GM23338 (cell line): ENCODE results near the gene BAIAP2. TPM values are rescaled to one million over a fixed set of nuclear protein-coding genes. Genes with fewer than 3 reads are reported as not detected.

ENCODE experiments used
- ATAC-seq: fragments of 200-7000 bp; cut with Tn5 transposase; 3 replicates; pipeline ENCODE4 v1.9.1; 2020
- DNase-seq: peaks from one replicate; pipeline ENCODE4 v3.0.0-alpha.2; 2015; ENCODE audit warnings: low spot score
- H2AFZ ChIP-seq: fragments of 200-600 bp; sonication (generic); 2 replicates; pipeline ENCODE4 v1.8.0; 2016; ENCODE audit warnings: antibody characterized with exemption, mild to moderate bottlenecking, moderate library complexity
- H3F3A ChIP-seq: fragments of 200-600 bp; sonication (generic); replicated peaks from 2 replicates; pipeline ENCODE4 v1.8.0; 2017; ENCODE audit warnings: antibody characterized with exemption, mixed run types, low read depth
- H3K27ac ChIP-seq: fragments of 200-600 bp; sonication (generic); 2 replicates; pipeline ENCODE4 v1.6.1; 2016; ENCODE audit warnings: low read depth
- H3K27me3 ChIP-seq: fragments of 200-600 bp; sonication (generic); 2 replicates; pipeline ENCODE4 v1.8.0; 2016; ENCODE audit warnings: mild to moderate bottlenecking, mixed run types, moderate library complexity; ENCODE audit not compliant: insufficient read depth
- H3K36me3 ChIP-seq: fragments of 200-600 bp; sonication (generic); 2 replicates; pipeline ENCODE4 v1.8.0; 2016; ENCODE audit warnings: mild to moderate bottlenecking; ENCODE audit not compliant: insufficient read depth
- H3K4me1 ChIP-seq: fragments of 200-600 bp; sonication (generic); 2 replicates; pipeline ENCODE4 v1.8.0; 2016; ENCODE audit warnings: mild to moderate bottlenecking, moderate library complexity; ENCODE audit not compliant: insufficient read depth
- H3K4me2 ChIP-seq: fragments of 200-600 bp; sonication (generic); 2 replicates; pipeline ENCODE4 v1.7.1; 2017; ENCODE audit warnings: mixed run types
- H3K4me3 ChIP-seq: fragments of 200-600 bp; sonication (generic); 2 replicates; pipeline ENCODE4 v1.6.1; 2016; ENCODE audit warnings: mixed run types
- H3K79me2 ChIP-seq: fragments of 200-600 bp; sonication (generic); replicated peaks from 2 replicates; pipeline ENCODE4 v1.8.0; 2017; ENCODE audit warnings: mild to moderate bottlenecking; ENCODE audit not compliant: insufficient read depth
- H3K9me2 ChIP-seq: fragments of 200-600 bp; sonication (generic); 2 replicates; pipeline ENCODE4 v1.8.0; 2017; ENCODE audit not compliant: insufficient read depth
- H4K20me1 ChIP-seq: fragments of 200-600 bp; sonication (generic); replicated peaks from 2 replicates; pipeline ENCODE4 v1.8.0; 2017; ENCODE audit warnings: mild to moderate bottlenecking; ENCODE audit not compliant: insufficient read depth
- H3K27ac Mint-ChIP-seq: 2 replicates; pipeline ENCODE4 v1.8.0; 2020; ENCODE audit warnings: inconsistent platforms, mild to moderate bottlenecking, moderate library complexity, mixed read lengths
- H3K27me3 Mint-ChIP-seq: 3 replicates; pipeline ENCODE4 v1.8.0; 2022; ENCODE audit warnings: low read depth, mild to moderate bottlenecking, moderate library complexity, mixed read lengths, inconsistent platforms; ENCODE audit not compliant: insufficient read depth, poor library complexity
- H3K36me3 Mint-ChIP-seq: 3 replicates; pipeline ENCODE4 v1.8.0; 2021; ENCODE audit warnings: low read depth, mild to moderate bottlenecking, inconsistent platforms, moderate library complexity, mixed read lengths
- H3K4me1 Mint-ChIP-seq: 3 replicates; pipeline ENCODE4 v1.8.0; 2020; ENCODE audit warnings: mild to moderate bottlenecking, inconsistent platforms, mixed read lengths
- H3K4me3 Mint-ChIP-seq: 3 replicates; pipeline ENCODE4 v1.8.0; 2021; ENCODE audit warnings: moderate library complexity, mild to moderate bottlenecking, inconsistent platforms, mixed read lengths
- H3K9me3 Mint-ChIP-seq: 3 replicates; pipeline ENCODE4 v1.8.0; 2020; ENCODE audit warnings: moderate library complexity, mild to moderate bottlenecking, inconsistent platforms, mixed read lengths
- CREB1 ChIP-seq: fragments of 250-450 bp; sonication (Bioruptor Pico); IDR thresholded peaks from 2 replicates; pipeline ENCODE4 v1.5.0; 2020; ENCODE audit warnings: low read depth, mild to moderate bottlenecking, moderate library complexity
- EZH2 ChIP-seq: fragments of 200-600 bp; sonication (generic); IDR thresholded peaks from one replicate; pipeline ENCODE4 v1.8.0; 2017; ENCODE audit warnings: antibody characterized with exemption, mild to moderate bottlenecking, low read depth; ENCODE audit not compliant: unreplicated experiment
- STAT1 ChIP-seq: IDR thresholded peaks from one replicate; pipeline ENCODE4 v1.6.1; 2016; ENCODE audit warnings: antibody characterized with exemption; ENCODE audit not compliant: unreplicated experiment
- ZNF114 ChIP-seq: fragments of 250-450 bp; sonication (Bioruptor Pico); IDR thresholded peaks from 2 replicates; pipeline ENCODE4 v1.5.0; 2020; ENCODE audit warnings: mild to moderate bottlenecking, moderate library complexity
- ZNF331 ChIP-seq: fragments of 250-450 bp; sonication (Bioruptor Pico); IDR thresholded peaks from 2 replicates; pipeline ENCODE4 v1.5.0; 2020; ENCODE audit warnings: low read depth, mild to moderate bottlenecking, moderate library complexity
- ZNF462 ChIP-seq: fragments of 250-450 bp; sonication (Bioruptor Pico); IDR thresholded peaks from 2 replicates; pipeline ENCODE4 v1.5.0; 2020; ENCODE audit warnings: mild to moderate bottlenecking, moderate library complexity
- polyA plus RNA-seq: library from polyadenylated mRNA; unstranded; fragments of >200 nt; fragmentation: Nextera tagmentation; extraction: Ambion mirVana; gene quantifications from 2 replicates; pipeline ENCODE4 v1.2.1, GENCODE V29; 2016
- total RNA-seq: library from RNA; depleted of rRNA; stranded (reverse); fragments of >200 nt; shearing (Covaris generic); gene quantifications from 2 replicates; pipeline ENCODE4 v1.2.3, GENCODE V29; 2014

BAIAP2 gene
- total and polyA plus RNA-seq, 2 experiments from 2014 or later: 21.7 to 22.7 TPM

- TF ChIP-seq STAT1: no peak
- no peak for TF ChIP-seq ZNF331
- no peak for TF ChIP-seq ZNF114
- TF ChIP-seq CREB1 (CRISPR knock-in tag): no peak
- no peaks in the 10 kb centered on the region for H3K79me2 ChIP-seq
- H4K20me1 ChIP-seq: no peaks in the 10 kb centered on the region
- no peaks in the 10 kb centered on the region for H3K4me1 ChIP-seq
- H3K27me3 ChIP-seq: peaks cover 20% of the 10 kb centered on the region
- no peak for ATAC-seq
- peaks cover 25% of the 10 kb centered on the region for H3K27me3 Mint-ChIP-seq
- no peak overlapping the region for H3K4me2 ChIP-seq
- DNase-seq: no peak
- H3K36me3 ChIP-seq: no peaks in the 10 kb centered on the region
- H3K27ac ChIP-seq: no peak overlapping the region
- 0 out of 2 replicates have a peak, but pooled peaks cover 4% of the 10 kb centered on the region for H3F3A ChIP-seq
- no peaks in the 10 kb centered on the region for H3K9me3 Mint-ChIP-seq
- no peak overlapping the region for H3K4me3 Mint-ChIP-seq
- H2AFZ ChIP-seq: no peak overlapping the region
- peaks cover 3% of the 10 kb centered on the region for H3K4me1 Mint-ChIP-seq
- H3K4me3 ChIP-seq: no peak overlapping the region
- H3K27ac Mint-ChIP-seq: no peak overlapping the region
- H3K36me3 Mint-ChIP-seq: peaks cover 8% of the 10 kb centered on the region; the same call in 1 of the 3 replicates
- H3K9me2 ChIP-seq: no peaks in the 10 kb centered on the region
These were observed 35.2 kb upstream of the BAIAP2 start for GRCh38 chr17:80999536-81000333.

GRCh38 chr17:81000334-81000630 lies 34.7 kb upstream of the BAIAP2 start:
- no peaks in the 10 kb centered on the region for H3K4me1 ChIP-seq
- H2AFZ ChIP-seq: no peak overlapping the region
- H3K27me3 Mint-ChIP-seq: peaks cover 30% of the 10 kb centered on the region
- no peak overlapping the region for H3K4me2 ChIP-seq
- H3K27ac Mint-ChIP-seq: no peak overlapping the region
- no peaks in the 10 kb centered on the region for H3K36me3 ChIP-seq
- H3K79me2 ChIP-seq: no peaks in the 10 kb centered on the region
- no peak for DNase-seq
- ATAC-seq: no peak
- 0 out of 2 replicates have a peak, but pooled peaks cover 5% of the 10 kb centered on the region for H3F3A ChIP-seq
- H3K9me2 ChIP-seq: no peaks in the 10 kb centered on the region
- H3K9me3 Mint-ChIP-seq: no peaks in the 10 kb centered on the region
- no peak overlapping the region for H3K4me3 ChIP-seq
- H3K4me3 Mint-ChIP-seq: no peak overlapping the region
- TF ChIP-seq EZH2 (no peak), ZNF462 (CRISPR knock-in tag) (no peak)
- H3K27me3 ChIP-seq: peaks cover 25% of the 10 kb centered on the region
- H4K20me1 ChIP-seq: no peaks in the 10 kb centered on the region
- H3K27ac ChIP-seq: no peak overlapping the region
- H3K36me3 Mint-ChIP-seq: peaks cover 8% of the 10 kb centered on the region; the same call in 1 of the 3 replicates
- H3K4me1 Mint-ChIP-seq: peaks cover 3% of the 10 kb centered on the region
